Measurements from ENCODE around the gene SORT1. TPM values are rescaled to one million over a fixed set of nuclear protein-coding genes. Genes with fewer than 3 reads are reported as not detected.
A peak's percentile ranks its signal among the peaks of the same experiment; 100 is the strongest.

The SORT1 gene
- total and polyA plus RNA-seq, 7 experiments from 2014 or later: 1.0 to 25.6 (median 1.8) TPM; not detected in 2

- Mint-ChIP-seq H3K4me1 (peaks cover 0 to 2% (median 0%) of the 10 kb centered on the region in 7 donors), H3K27me3 (peaks cover 0 to 9% (median 4%) of the 10 kb centered on the region in 5 donors), H3K4me3 (no peak overlapping the region), H3K36me3 (no peaks in the 10 kb centered on the region), H3K27ac (no peak overlapping the region), H3K9me3 (no peaks in the 10 kb centered on the region)
- DNase-seq: no peak
- H3K4me1 ChIP-seq (ENCODE audit: control insufficient read depth in 2 of 2, insufficient read depth in 2 of 2, low read length in 2 of 2): no peaks in the 10 kb centered on the region
- no peaks in the 10 kb centered on the region for H3K36me3 ChIP-seq (ENCODE audit: control insufficient read depth in 2 of 3, insufficient read depth in 3 of 3, low read length in 3 of 3)
- ATAC-seq: no peak
- intact Hi-C loops (cut with micrococcal nuclease): no loop called here
- ChIA-PET CTCF (no interaction called here), POLR2A (no interaction called here)
- H3K9me3 ChIP-seq (ENCODE audit: control insufficient read depth in 2 of 3, low read length in 3 of 3): no peaks in the 10 kb centered on the region
- no peaks in the 10 kb centered on the region for H3K27me3 ChIP-seq (ENCODE audit: control insufficient read depth in 2 of 2, insufficient read depth in 2 of 2, low read length in 2 of 2)
- no peak overlapping the region for H3K4me3 ChIP-seq (ENCODE audit: low read length)
- no peak overlapping the region for H3K27ac ChIP-seq (ENCODE audit: low read depth, low read length)
Measured at GRCh38 chr1:109300650-109301151, 97.0 kb downstream of the SORT1 start.

GRCh38 chr1:109299558-109300343, 98.0 kb downstream of the SORT1 start:
- Histone ChIP-seq H3K4me3 (ENCODE audit: low read length) (no peak overlapping the region), H3K27ac (ENCODE audit: low read depth, low read length) (no peak overlapping the region), H3K4me1 (ENCODE audit: control insufficient read depth in 2 of 2, insufficient read depth in 2 of 2, low read length in 2 of 2) (no peaks in the 10 kb centered on the region), H3K9me3 (ENCODE audit: control insufficient read depth in 2 of 3, low read length in 3 of 3) (no peaks in the 10 kb centered on the region), H3K27me3 (ENCODE audit: control insufficient read depth in 2 of 2, insufficient read depth in 2 of 2, low read length in 2 of 2) (no peaks in the 10 kb centered on the region), H3K36me3 (ENCODE audit: control insufficient read depth in 2 of 3, insufficient read depth in 3 of 3, low read length in 3 of 3) (no peaks in the 10 kb centered on the region)
- ATAC-seq (no peak), DNase-seq (no peak)
- Mint-ChIP-seq H3K27me3 (peaks cover 0 to 13% (median 8%) of the 10 kb centered on the region in 5 donors), H3K36me3 (no peaks in the 10 kb centered on the region), H3K9me3 (no peaks in the 10 kb centered on the region), H3K4me1 (peaks cover 0 to 2% (median 0%) of the 10 kb centered on the region in 7 donors), H3K4me3 (no peak overlapping the region), H3K27ac (no peak overlapping the region)
- CTCF ChIA-PET: no interaction called here
- POLR2A ChIA-PET: no interaction called here
- intact Hi-C loops (cut with micrococcal nuclease): no loop called here

GRCh38 chr1:109298666-109299557, 98.8 kb downstream of the SORT1 start:
- ChIA-PET CTCF (no interaction called here), POLR2A (no interaction called here)
- no peaks in the 10 kb centered on the region for H3K9me3 ChIP-seq (ENCODE audit: control insufficient read depth in 2 of 3, low read length in 3 of 3)
- H3K4me1 ChIP-seq (ENCODE audit: control insufficient read depth in 2 of 2, insufficient read depth in 2 of 2, low read length in 2 of 2): no peaks in the 10 kb centered on the region
- peaks cover 0 to 17% (median 10%) of the 10 kb centered on the region in 5 donors for H3K27me3 Mint-ChIP-seq
- H3K4me3 Mint-ChIP-seq: no peak overlapping the region
- intact Hi-C loops (cut with micrococcal nuclease): no loop called here
- H3K36me3 ChIP-seq (ENCODE audit: control insufficient read depth in 2 of 3, insufficient read depth in 3 of 3, low read length in 3 of 3): no peaks in the 10 kb centered on the region
- H3K36me3 Mint-ChIP-seq: no peaks in the 10 kb centered on the region
- no peak overlapping the region for H3K27ac ChIP-seq (ENCODE audit: low read depth, low read length)
- no peaks in the 10 kb centered on the region for H3K9me3 Mint-ChIP-seq
- peaks cover 0 to 3% (median 0%) of the 10 kb centered on the region in 7 donors for H3K4me1 Mint-ChIP-seq
- DNase-seq (peak in 1 of 9 donors; percentile 25), ATAC-seq (no peak)
- H3K4me3 ChIP-seq (ENCODE audit: low read length): no peak overlapping the region
- no peaks in the 10 kb centered on the region for H3K27me3 ChIP-seq (ENCODE audit: control insufficient read depth in 2 of 2, insufficient read depth in 2 of 2, low read length in 2 of 2)
- no peak overlapping the region for H3K27ac Mint-ChIP-seq

DNA sequence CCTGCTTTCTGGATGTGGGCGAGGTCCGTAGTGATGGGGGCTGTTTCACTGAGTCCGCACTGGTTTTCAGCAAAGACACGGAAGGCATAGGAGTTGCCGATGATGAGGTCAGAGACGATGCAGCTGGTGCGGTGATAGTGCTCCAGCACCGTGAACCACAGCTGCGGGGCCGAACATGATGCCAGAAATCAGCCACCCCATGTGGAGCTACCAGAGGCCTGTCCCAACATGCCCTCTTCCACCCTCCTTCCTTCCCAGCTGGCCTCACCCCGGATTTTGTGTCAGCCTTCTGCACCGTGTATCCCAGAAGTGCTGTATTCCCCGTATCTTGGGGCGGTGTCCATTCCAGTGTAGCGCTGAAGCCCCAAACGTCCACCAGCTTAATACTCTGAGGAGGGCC, 100.9 kb downstream of the SORT1 start:
- ATAC-seq: no peak
- H3K4me3 ChIP-seq (ENCODE audit: low read length): no peak overlapping the region
- ChIA-PET CTCF (no interaction called here), POLR2A (no interaction called here)
- H3K27me3 ChIP-seq (ENCODE audit: control insufficient read depth in 2 of 2, insufficient read depth in 2 of 2, low read length in 2 of 2): no peaks in the 10 kb centered on the region
- H3K9me3 ChIP-seq (ENCODE audit: control insufficient read depth in 2 of 3, low read length in 3 of 3): no peaks in the 10 kb centered on the region
- Mint-ChIP-seq H3K27ac (no peak overlapping the region), H3K9me3 (no peaks in the 10 kb centered on the region), H3K4me1 (peaks cover 0 to 3% (median 0%) of the 10 kb centered on the region in 7 donors), H3K27me3 (peaks cover 0 to 31% (median 10%) of the 10 kb centered on the region in 5 donors), H3K36me3 (no peaks in the 10 kb centered on the region), H3K4me3 (no peak overlapping the region)
- no peak overlapping the region for H3K27ac ChIP-seq (ENCODE audit: low read depth, low read length)
- intact Hi-C loops (cut with micrococcal nuclease): no loop called here
- DNase-seq: no peak
- H3K36me3 ChIP-seq (ENCODE audit: control insufficient read depth in 2 of 3, insufficient read depth in 3 of 3, low read length in 3 of 3): no peaks in the 10 kb centered on the region
- H3K4me1 ChIP-seq (ENCODE audit: control insufficient read depth in 2 of 2, insufficient read depth in 2 of 2, low read length in 2 of 2): no peaks in the 10 kb centered on the region

- Histone ChIP-seq H3K9me3 (ENCODE audit: control insufficient read depth in 2 of 3, low read length in 3 of 3) (no peaks in the 10 kb centered on the region), H3K27ac (ENCODE audit: low read depth, low read length) (no peak overlapping the region), H3K4me3 (ENCODE audit: low read length) (no peak overlapping the region), H3K4me1 (ENCODE audit: control insufficient read depth in 2 of 2, insufficient read depth in 2 of 2, low read length in 2 of 2) (no peaks in the 10 kb centered on the region), H3K27me3 (ENCODE audit: control insufficient read depth in 2 of 2, insufficient read depth in 2 of 2, low read length in 2 of 2) (no peaks in the 10 kb centered on the region), H3K36me3 (ENCODE audit: control insufficient read depth in 2 of 3, insufficient read depth in 3 of 3, low read length in 3 of 3) (no peaks in the 10 kb centered on the region)
- no peaks in the 10 kb centered on the region for H3K36me3 Mint-ChIP-seq
- ChIA-PET POLR2A (no interaction called here), CTCF (no interaction called here)
- DNase-seq (no peak), ATAC-seq (no peak)
- intact Hi-C loops (cut with micrococcal nuclease): no loop called here
- H3K9me3 Mint-ChIP-seq: no peaks in the 10 kb centered on the region
- H3K4me3 Mint-ChIP-seq: no peak overlapping the region
- H3K27me3 Mint-ChIP-seq: peaks cover 0 to 31% (median 10%) of the 10 kb centered on the region in 5 donors
- peak overlapping the region in 1 of 9 donors; percentile 32 for H3K27ac Mint-ChIP-seq
- H3K4me1 Mint-ChIP-seq: peaks cover 0 to 3% (median 0%) of the 10 kb centered on the region in 7 donors
Measured at GRCh38 chr1:109295712-109296415, 101.9 kb downstream of the SORT1 start.

- POLR2A ChIA-PET: no interaction called here
- H3K4me3 Mint-ChIP-seq: no peak overlapping the region
- CTCF ChIA-PET: no interaction called here
- H3K9me3 ChIP-seq (ENCODE audit: control insufficient read depth in 2 of 3, low read length in 3 of 3): no peaks in the 10 kb centered on the region
- no peaks in the 10 kb centered on the region for H3K4me1 ChIP-seq (ENCODE audit: control insufficient read depth in 2 of 2, insufficient read depth in 2 of 2, low read length in 2 of 2)
- H3K36me3 ChIP-seq (ENCODE audit: control insufficient read depth in 2 of 3, insufficient read depth in 3 of 3, low read length in 3 of 3): no peaks in the 10 kb centered on the region
- DNase-seq (no peak), ATAC-seq (no peak)
- H3K27ac ChIP-seq (ENCODE audit: low read depth, low read length): no peak overlapping the region
- H3K27me3 ChIP-seq (ENCODE audit: control insufficient read depth in 2 of 2, insufficient read depth in 2 of 2, low read length in 2 of 2): no peaks in the 10 kb centered on the region
- intact Hi-C loops (cut with micrococcal nuclease): no loop called here
- H3K9me3 Mint-ChIP-seq: no peaks in the 10 kb centered on the region
- no peaks in the 10 kb centered on the region for H3K36me3 Mint-ChIP-seq
- no peak overlapping the region for H3K4me3 ChIP-seq (ENCODE audit: low read length)
- H3K4me1 Mint-ChIP-seq: peaks cover 0 to 3% (median 0%) of the 10 kb centered on the region in 7 donors
- peaks cover 0 to 27% (median 10%) of the 10 kb centered on the region in 5 donors for H3K27me3 Mint-ChIP-seq
- no peak overlapping the region for H3K27ac Mint-ChIP-seq
Measured at GRCh38 chr1:109294481-109294880, 103.2 kb downstream of the SORT1 start.
